Cardiac septum (tissue), 1 donor: ENCODE data around the gene CPA5. TPM values are rescaled to one million over a fixed set of nuclear protein-coding genes. Genes with fewer than 3 reads are reported as not detected.

Source experiments
- DNase-seq: peaks from one replicate; pipeline ENCODE4 v3.0.0-alpha.2; 2020; ENCODE audit warnings: low spot score
- intact Hi-C: fragments of 100-400 bp; cut with DNase I; formaldehyde crosslinking; loops from one replicate; pipeline ENCODE4 v1.14.0; 2022
- total RNA-seq: library from RNA; stranded (reverse); fragmentation: NEBNext Ultra II Directional; extraction: Animal tissue kit (Norgen Biotek cat#: 25700); gene quantifications from one replicate; pipeline ENCODE4 v1.2.1, GENCODE V29; 2021
- donor health status: DM: no; HTN: no; CAD: no.

Gene CPA5
- total RNA-seq, 1 donor from 2014 or later = not detected

DNA sequence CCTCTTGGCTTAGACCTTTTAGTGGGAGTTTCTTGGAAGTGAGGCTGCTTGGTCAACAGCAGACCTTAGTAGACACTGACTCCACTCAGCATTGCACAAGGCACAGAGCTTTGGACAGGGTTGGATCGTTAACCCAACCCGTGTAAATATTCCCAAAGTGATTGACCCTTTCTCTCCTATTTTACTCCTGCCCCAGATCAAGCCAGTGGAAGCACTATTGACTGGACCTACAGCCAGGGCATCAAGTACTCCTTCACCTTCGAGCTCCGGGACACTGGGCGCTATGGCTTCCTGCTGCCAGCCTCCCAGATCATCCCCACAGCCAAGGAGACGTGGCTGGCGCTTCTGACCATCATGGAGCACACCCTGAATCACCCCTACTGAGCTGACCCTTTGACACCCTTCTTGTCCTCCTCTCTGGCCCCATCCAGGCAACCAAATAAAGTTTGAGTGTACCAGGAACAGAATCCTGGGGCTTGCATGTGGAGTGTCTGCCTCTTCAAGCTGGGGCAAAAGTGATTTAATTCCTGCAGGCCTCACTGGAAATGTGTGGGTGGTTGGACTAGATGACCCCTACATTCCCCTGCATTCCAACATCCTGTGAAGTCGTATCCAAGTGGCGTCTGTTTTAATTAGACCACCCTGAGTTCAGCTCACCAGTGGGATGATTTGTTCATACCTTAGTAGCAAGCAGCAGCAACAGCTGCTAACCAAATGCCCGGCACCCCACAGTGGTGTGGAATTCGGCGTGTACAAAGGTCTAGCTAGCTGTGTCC is 43.2 kb downstream of the CPA5 start:
- intact Hi-C loops = no loop called here
- no peak for DNase-seq

- no peak for DNase-seq
- intact Hi-C loops = no loop called here
These were observed 44.1 kb downstream of the CPA5 start for GRCh38 chr7:130388671-130389070.

- intact Hi-C loops = no loop called here
- DNase-seq = no peak
These were observed 45.9 kb downstream of the CPA5 start for GRCh38 chr7:130390486-130390885.

- intact Hi-C loops = no loop called here
- DNase-seq = no peak
These were observed 48.5 kb downstream of the CPA5 start for GRCh38 chr7:130393101-130393561.

- intact Hi-C loops = no loop called here
- no peak for DNase-seq
These were observed 49.3 kb downstream of the CPA5 start for GRCh38 chr7:130393841-130394411.

GRCh38 chr7:130394421-130395195 is 50.0 kb downstream of the CPA5 start:
- no peak for DNase-seq
- intact Hi-C loops = no loop called here

DNA sequence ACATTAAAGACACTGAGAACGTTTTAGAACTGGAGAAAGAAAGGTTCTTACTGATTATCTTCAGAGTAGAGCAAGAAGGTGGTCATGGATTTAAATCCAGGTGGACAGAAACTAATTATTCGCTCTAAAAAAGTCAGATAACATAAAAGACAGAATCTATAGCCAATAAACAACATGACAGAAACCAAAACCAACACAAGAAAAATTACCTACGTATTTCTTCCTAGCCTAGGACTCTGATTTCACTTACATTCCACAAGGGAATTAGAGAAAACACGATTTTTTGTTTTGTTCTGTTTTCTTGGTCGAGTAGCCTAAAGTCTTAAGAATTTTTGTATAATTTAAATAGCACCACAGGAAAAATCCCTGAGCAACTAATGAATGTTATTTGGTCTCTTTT is 50.8 kb downstream of the CPA5 start:
- intact Hi-C loops = no loop called here
- no peak for DNase-seq

DNA sequence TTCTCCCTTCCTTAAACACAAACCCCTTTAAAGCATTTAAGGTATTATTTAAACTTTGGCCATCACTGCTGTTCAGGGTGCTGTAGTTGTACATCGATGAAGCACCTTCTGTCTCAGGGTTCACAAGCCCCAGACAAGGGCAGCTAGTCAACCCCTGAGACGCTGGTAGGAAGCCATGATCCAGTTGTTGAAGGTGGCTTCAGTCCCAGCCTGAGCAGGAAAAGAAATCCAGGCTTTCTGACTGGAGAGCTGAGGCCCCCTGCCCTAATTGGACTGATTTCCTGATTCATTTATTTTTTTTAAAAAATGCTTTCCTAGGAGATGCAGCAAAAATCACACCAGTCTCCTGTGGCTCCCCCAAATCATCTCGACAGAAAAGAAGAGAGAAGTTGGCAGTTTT is 51.5 kb downstream of the CPA5 start:
- intact Hi-C loops = no loop called here
- no peak for DNase-seq

DNA sequence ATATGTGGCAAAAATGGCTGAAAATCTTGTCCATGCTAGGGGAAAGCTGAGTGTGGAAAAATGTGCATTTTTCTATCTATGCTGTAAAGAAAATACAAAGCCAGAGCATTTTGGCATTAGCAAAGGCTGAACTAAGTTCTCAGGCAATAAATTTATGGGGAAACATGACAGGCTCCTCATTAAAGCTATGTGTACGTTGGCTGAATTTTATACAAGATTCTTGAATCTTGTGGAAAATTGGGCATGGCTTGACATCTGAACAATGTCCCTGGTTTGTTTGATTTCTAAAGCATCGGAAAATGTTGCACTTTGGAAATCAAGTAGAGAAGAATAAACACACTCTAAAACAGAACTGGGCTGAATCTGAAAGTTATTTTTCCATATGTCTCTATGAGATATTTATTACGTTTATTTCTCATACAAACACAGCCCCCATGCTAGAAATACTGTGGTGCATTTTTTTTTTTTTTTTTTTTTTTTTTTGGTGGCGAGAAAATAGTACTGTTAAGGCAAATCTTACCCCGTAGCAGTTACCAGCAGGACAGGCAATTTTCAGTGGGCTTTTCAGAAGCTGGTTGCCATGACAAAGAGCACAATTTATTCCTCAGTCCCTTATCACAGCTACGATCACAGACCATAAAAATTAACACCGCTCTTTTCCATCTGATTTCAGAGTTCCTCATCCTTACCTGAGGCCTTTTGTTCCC is 52.6 kb downstream of the CPA5 start:
- intact Hi-C loops = no loop called here

DNA sequence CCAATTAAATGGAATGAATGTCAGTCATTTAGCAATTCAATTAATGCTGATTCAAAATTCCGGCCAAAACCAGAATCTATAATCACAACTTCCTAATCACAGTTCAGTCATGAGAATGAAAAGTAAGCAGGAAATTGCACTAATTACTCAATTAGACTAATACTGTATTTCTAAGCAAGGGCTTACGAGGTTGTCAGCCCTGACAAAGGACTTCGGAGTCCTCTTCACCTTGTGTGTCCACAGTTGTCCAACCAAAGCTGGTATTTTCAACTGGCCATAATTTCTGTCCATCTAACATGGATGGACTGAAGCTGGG is 53.1 kb downstream of the CPA5 start:
- no peak for DNase-seq
- intact Hi-C loops = no loop called here

More for the DNA sequence above, 52.6 kb downstream of the CPA5 start:
- DNase-seq = no peak

GRCh38 chr7:130398526-130399090 is 54.0 kb downstream of the CPA5 start:
- no peak for DNase-seq
- intact Hi-C loops = no loop called here

DNA sequence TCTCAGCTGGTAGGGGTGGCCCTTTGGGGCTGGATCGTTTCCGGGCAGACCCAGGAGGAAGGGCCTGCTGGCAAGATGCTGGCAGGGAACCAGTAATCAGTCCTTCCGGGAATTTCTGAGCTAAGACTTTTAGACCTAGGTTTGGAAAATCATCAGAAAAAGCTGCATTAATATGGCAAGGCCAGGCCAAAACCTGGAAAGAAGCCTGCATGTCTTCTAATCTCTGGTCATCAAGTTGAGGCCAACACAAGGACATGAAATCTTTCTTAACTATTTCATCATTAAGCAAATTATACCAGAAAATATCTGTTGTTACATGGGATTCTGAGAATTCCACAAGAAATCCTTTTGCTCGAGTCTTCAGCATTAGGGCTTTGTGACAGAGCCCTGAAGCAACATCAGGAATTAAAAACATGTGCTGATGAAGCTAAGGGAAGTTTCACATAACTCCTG is 55.5 kb downstream of the CPA5 start:
- intact Hi-C loops = no loop called here
- DNase-seq = no peak

GRCh38 chr7:130401101-130401500 is 56.5 kb downstream of the CPA5 start:
- intact Hi-C loops = no loop called here
- DNase-seq = no peak

DNA sequence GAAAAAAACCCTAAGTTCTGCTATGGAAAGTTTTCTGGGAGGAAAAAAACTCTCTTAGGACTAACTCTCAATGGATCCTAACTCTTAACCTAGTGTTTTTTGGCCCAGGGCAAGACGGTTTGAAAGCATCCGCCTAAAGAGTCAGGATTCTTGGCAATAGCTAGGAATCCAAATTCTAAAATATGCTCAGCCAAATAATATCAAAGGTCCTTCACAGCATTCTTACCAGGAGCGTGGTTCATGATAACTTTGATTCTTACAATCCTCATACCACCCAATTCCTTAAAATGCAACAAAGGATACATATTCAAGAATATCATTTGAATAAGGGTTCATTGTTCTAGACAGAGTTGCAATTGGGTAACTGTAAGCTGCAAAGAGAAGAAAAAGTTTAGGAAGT is 57.0 kb downstream of the CPA5 start:
- DNase-seq = no peak

GRCh38 chr7:130405003-130405402 is 60.4 kb downstream of the CPA5 start:
- intact Hi-C loops = no loop called here

More for the DNA sequence above, 57.0 kb downstream of the CPA5 start:
- intact Hi-C loops = no loop called here

DNA sequence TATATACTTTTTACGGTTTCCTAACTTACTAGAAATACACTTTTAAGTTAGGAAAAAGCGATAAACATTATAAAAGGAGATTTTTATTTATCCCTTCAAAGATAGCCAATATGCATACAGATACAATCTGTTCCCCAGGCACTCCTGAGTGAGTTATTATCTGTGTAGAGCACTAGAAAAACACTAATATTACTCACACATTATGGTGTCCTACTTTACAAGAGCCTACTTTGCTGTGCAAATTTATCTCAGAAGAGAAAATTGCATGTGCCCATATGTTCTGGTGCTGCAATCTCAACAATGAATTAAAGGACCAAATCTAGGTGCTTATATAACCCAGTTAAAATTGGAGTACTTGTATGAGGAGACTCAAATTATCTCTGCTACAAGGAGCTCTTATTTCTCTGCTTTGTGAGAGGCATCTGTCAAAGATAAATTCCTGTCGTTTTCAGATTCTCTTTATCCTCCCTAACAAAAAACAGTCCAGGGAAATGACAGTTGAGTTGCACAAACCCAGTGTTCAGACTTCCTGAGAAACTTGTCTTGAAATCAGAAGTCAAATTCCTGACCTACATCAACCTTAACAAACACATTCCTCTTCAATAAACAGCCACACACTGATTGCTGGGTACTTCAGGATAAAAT is 64.6 kb downstream of the CPA5 start:
- intact Hi-C loops = no loop called here

More at GRCh38 chr7:130405003-130405402, 60.4 kb downstream of the CPA5 start:
- no peak for DNase-seq

GRCh38 chr7:130409712-130410072 is 65.1 kb downstream of the CPA5 start:
- DNase-seq = no peak
- intact Hi-C loops = no loop called here

More for the DNA sequence above, 64.6 kb downstream of the CPA5 start:
- no peak for DNase-seq

DNA sequence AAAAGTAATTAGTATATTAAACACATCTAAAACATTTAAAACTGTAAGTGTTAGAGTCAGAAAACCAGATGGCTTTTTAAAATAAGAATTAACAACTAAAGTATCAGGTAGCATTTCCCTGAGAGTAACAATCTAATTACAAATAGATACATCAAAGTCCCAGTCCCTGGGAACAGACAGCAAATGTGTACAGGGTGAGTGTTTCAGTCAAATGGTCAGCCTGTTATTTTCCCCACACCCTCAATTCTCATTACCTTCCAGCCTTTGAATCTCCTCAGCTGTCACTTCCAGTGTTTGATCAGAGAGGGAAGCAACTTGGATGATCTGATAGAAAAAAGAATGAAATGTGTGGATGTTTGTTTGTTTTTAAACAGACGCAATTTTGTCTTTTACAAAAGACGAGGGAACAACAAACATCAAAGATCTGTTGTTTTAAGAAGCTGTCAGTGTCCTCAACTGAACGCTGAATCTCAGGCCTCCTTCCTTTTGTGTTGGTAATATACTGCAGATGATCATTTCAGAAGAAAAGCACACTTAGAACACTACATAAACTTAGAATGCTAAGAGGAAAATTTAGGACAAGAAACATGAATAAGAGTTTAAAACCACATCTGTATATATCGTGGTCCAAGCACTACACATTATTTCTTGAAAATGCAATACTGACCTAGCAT is 66.4 kb downstream of the CPA5 start:
- DNase-seq = no peak
- intact Hi-C loops = no loop called here

DNA sequence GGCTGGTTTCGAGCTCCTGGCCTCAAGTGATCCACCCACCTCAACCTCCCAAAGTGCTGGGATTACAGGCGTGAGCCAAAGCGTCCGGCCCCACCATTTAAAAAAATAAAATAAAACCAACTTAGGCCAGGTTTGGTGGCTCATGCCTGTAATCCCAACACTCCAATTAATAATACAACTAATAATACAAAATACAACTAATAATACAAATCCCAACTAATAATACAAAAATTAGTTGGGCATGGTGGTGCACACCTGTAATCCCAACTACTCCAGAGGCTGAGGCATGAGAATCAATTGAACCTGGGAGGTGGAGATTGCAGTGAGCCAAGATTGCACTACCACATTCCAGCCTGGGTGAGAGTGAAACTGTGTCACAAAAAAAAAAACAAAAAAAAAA is 68.6 kb downstream of the CPA5 start:
- intact Hi-C loops = no loop called here
- no peak for DNase-seq
